GM21381 (cell line): ENCODE measurements around the gene CPSF4.
A peak's percentile ranks its signal among the peaks of the same experiment; 100 is the strongest.

Source experiments
- ATAC-seq: cut with Tn5 transposase; IDR thresholded peaks from one replicate; pipeline ENCODE4 v1.9.1; 2021; ENCODE audit warnings: mild to moderate bottlenecking, moderate library complexity; ENCODE audit not compliant: unreplicated experiment

The CPSF4 gene

DNA sequence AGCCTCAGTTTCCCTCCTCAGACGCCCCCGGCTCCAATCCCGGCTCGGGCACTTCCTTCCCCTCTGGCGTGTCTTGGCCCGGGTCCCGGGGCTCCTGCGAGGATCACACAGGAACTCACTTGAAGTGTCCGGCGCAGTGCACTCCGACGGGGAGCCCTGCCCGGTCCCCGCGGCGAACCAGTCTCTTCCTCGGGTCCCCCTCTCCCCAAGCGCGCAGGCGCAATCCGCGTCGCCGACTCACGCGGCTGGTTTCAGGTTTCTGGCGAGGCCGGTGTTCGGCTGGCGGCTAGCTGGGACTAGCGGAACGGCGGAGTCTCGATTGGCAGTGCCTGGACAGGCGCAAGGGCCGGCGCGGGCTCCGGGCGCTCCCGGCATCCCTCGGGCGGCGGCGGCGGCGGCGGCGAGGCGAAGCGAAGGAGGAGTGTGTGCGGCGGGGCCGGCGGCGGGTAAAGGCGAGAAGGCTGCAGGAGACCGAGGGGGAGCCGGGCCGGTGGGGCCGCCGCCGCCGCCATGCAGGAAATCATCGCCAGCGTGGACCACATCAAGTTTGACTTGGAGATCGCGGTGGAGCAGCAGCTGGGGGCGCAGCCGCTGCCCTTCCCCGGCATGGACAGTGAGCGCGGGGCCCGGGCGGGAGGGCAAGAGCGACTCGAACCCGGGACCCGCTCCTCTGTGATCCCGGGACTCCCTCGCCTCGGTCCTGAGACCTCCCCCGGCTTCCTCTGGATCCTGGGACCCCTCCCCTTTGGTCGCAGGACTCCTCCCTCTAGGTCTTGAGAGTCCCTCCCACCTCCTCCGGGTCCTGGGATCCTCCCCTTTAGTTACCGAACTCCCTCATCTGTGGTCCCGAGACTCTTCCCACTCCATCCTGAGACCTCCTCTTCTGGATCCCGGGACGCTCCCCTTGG, at the start of gene CPSF4, which contains the start of gene PTCD1:
TSS of gene CPSF4 (plus strand) at position 371 of the 908 bp plus-strand sequence. CDS start at position 511, 140 bp downstream.
TSS of gene PTCD1 (minus strand) at position 226 of the 908 bp plus-strand sequence. CDS start 3,556 bp downstream, outside the sequence.
- ATAC-seq: peak; percentile 92

DNA sequence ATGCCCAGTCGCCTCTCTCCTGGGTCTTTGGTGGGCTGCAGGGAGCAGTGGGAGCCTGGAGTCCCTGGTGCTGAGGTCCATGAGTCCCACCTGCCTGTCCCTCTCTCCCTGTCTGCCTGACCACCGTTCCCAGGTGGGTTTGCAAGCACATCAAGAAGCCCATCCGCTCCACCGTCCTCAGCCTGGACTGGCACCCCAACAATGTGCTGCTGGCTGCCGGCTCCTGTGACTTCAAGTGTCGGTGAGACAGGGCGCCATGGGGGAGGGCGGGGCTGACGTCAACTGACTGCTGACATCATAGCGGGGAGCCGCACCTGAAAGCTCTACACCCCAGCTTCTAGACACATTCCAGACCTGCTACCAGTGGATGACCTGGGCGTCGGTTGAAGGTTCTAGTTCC, 49.0 kb upstream of the CPSF4 start:
- no peak for ATAC-seq

DNA sequence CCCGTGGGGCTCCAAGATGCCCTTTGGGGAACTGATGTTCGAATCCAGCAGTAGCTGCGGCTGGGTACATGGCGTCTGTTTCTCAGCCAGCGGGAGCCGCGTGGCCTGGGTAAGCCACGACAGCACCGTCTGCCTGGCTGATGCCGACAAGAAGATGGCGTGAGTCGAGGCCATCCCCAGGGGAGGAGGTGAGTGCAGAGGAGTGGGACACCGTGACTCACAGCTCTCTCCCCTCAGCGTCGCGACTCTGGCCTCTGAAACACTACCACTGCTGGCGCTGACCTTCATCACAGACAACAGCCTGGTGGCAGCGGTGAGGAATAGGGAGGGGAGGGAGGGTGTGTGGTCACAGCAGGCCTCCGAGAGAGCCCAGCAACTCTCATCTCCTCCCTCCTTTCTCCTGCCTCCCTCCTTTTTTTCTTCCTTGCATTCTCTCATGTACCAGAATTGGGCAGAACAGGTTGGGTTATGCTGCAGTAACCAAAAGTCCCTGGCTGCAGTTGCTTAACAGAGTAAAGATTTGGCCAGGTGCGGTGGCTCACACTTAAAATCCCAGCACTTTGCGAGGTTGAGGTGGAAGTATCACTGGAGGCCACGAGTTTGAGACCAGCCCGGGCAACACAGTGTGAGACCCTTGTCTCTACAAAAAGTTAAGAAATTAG, 47.7 kb upstream of the CPSF4 start:
- no peak for ATAC-seq

DNA sequence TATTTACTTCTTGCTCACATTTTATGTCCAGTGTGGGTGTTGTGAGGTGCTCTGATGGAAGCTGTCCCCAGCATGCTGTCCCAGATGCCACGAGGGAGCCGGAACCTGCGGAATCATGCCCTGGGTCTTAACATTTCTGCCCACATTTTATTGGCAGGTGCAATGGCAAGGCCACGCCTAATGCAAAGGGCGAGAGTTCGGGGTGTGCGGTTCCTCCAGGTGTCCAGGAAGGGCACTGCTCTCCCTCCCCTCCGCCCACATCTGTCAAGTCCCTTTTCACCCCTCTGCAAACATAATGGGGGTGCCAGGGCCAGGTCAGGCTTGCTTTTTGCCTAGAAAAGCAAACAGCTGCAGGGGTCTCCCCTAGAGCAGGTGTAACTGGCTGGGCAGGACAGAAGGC, 46.7 kb upstream of the CPSF4 start:
- ATAC-seq: no peak

DNA sequence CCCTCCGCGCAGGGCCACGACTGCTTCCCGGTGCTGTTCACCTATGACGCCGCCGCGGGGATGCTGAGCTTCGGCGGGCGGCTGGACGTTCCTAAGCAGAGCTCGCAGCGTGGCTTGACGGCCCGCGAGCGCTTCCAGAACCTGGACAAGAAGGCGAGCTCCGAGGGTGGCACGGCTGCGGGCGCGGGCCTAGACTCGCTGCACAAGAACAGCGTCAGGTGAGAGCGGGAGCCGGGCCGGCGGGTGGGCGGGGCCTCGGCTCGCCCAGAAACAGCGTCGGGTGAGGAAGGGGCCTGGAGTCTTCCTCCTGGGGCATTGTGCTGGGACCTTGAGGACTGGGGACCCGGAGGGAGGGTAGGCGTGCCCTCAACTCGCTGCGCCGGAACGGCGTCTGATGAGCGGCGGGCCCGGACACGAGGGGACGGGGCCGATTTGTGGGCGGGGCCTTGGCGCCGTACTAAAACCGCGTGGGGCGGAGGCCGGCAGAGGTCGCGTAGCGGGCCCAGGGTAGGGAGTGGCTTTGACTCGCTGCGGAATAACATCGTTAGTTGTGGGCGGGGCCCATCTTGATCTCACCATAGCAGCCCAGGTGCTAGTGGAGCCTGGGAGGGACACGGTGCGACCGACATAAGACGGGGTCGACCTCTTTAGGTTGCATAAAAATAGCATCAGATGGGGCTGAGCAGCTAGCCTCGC, 45.9 kb upstream of the CPSF4 start:
- peak; percentile 66 for ATAC-seq

DNA sequence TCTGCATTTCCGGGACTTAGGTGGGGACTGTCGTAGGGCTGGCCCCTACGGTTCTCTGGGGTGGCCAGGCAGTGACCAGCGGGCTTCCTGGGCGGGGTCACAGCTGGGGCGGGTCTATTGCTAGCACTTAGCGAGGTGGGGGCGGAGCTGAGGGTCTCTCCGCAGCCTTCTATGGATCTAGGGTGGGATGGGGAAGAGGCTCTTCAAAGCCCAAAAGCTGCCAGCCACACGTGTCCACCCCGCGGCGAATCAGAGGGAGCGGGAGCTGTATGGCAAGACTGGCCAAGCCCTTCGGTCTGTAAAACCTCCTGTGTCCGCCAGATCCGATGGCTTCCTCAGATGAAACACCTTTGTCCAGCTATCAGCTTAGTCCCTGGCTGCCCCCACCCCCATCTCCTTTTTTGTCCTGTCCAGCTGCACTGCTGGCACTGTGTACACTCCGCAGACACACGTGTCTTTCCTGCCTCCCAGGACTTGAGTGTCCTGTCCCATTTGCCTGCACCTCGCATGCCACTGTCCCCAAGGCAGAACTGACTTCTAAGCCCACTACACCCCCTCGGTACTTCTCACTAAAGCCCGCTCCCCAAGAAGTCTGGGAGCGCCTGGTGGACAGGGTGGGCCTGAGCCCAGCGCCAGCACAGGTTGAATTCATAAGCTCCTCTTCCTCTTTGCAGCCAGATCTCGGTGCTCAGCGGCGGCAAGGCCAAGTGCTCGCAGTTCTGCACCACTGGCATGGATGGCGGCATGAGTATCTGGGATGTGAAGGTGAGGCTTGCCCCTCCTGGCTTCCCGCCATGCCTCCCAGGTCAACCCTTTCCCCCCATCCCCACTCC, 45.2 kb upstream of the CPSF4 start:
- no peak for ATAC-seq

DNA sequence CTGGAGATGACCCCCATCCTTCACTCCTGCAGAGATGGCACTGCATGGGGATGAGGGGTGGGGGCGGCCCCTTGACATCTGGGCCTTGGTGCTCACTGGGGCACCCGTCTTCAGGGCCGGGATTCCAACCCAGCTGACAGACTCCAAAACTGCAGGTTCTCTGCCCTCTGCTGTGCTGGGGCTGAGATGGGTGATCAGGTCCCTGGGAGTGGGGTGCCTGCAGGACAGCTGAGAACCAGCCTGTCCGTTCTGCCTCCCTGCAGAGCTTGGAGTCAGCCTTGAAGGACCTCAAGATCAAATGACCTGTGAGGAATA, 44.6 kb upstream of the CPSF4 start:
- no peak for ATAC-seq

DNA sequence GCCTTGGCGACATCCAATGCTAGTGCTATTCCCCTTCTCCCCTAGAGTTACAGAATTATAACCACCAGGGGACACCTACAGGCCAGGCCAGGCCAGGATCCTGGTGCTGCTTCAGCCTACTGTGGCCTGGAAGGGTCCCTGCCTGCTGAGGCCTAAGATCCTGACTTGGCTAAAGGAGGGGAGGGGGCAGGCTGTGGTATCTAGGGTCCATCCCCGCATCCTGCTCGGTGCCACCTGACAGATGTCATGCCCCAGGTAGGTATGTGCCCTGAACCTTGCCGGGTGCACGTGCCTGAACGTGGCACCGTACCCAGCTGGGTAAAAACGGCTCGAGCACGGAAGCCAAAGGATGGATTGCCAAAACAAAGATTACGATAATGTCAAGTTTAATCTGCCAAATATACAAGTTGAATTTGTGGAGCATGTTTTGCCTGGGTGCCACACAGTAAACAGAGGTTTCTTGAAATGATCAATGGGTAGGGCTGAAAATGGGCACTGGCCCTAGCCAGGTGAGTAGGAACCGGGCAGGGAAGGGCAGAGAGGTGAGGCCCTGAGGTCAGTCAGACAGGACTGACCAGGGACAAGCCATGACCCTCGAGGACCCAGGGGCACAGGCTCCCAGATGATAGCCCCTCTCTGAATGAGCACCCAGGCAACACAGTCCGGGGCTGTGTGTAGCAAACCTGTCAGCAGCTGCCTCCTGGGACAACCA, 43.0 kb upstream of the CPSF4 start:
- no peak for ATAC-seq

DNA sequence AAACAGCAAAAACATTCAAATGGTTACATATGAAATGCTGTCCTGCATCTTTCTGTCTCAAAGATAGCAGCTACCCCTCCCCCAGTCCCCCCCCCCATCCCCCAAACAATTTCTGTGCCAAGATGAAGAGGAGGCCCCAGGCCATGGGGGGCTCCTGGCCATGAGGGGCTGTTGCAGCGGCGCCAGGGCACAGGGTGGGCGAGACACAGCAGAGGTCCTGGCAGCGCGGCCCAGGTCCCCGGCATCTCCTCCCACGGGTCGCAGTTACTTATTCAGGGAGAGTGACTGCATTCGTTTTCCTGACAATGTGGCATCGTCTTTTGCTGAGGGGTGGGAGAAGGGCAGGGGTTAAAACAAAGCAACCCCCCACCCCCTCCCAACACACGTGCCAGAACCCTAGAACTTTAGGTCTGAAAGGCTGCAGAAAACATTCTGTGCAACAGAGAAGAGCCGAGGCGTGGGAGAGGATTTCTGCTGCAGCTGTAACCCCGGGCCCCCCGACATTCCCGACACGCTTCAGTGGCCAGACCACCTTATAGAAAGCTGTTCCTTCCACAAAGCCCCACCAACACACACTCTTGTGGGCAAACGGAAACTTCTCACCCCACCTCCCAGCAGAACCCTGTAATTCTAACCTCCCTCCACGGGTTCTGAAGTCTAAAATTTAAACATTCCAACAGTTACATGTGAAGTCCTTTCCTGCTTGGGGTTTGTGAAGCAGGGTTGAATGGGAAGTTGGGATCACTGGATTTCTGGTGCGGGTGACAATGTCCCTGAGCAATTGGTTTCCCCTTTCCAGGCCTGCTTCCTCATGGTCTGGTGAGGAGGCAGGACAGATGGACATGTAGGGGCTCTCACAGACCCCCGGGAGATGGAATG, 42.1 kb upstream of the CPSF4 start:
- ATAC-seq: no peak

DNA sequence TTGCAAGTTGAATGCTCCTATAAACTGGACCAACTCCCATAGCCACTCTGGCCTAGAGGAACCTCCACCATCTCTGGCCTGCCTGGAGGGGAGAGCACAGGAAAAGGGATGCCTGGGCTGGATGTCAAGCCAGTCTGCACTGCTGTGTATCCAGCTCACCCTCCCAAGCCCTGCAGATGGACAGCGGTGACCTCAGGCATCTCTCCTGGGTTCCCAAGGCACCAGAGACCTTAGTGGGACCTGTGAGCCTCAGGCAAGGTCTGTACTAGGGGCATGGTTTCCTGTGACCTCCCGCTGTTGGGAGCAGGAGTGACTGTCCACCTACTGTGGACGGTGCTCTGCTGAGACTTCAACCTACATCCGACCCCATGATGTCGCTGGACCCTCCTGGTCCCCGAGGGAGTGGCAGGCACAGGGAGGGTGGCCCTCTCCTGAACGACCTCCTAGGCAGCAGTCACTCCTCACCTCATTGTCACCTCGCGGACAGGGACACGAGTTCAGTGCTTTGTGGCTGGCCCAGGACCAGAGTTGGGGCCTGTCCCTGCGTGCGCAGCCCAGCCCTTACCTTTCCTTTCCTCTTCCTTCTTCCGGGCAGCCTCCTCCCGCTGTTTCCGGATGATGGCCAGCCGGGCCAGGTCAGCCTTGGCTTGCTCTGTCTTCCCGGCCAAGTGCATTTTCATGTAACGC, 41.3 kb upstream of the CPSF4 start:
- no peak for ATAC-seq

DNA sequence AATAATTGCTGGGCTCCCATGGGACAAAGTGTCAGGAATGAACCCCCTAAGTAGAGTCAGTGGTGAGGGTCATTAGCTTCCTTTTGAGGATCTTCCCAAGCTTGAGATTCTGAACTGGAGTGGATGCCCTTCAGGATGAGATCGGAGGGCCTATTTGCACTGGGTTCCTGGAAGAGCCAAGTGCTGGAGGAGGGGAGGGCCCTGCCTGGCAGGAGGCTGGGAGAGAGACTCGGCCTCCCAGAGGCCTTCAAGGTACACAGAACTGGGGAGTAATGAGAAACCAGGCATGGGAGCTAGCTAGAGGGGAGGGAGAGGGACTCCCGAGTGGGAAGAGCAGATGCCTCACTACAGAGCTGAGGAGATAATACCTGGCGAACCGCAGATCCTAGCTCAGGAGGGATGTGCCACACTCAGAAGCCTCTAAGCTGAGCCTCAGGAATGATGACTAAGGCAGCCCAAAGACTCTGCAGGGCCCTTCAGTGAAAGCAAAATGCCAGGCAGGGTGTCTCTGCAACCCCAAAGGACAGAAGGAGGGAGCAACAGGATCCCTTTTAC, 39.8 kb upstream of the CPSF4 start:
- ATAC-seq: no peak

DNA sequence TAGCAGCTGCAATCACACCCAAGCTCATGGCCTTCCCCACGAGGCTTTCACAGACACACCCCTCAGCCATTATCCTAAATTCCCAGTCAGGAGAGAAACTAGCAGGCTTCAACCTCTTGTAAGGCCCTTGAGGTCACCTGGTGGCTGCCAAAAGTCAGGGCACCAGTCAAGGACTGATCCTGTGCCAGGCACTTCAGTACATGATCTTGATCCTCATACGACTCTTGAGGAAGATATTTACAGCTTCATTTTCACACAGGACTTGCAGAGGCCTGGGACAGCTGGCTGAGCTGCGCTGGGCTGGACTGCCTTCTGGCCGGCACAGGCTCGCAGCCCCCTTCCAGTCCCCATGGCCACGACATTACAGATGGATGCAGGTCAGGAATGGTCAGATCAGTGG, 39.1 kb upstream of the CPSF4 start:
- no peak for ATAC-seq

DNA sequence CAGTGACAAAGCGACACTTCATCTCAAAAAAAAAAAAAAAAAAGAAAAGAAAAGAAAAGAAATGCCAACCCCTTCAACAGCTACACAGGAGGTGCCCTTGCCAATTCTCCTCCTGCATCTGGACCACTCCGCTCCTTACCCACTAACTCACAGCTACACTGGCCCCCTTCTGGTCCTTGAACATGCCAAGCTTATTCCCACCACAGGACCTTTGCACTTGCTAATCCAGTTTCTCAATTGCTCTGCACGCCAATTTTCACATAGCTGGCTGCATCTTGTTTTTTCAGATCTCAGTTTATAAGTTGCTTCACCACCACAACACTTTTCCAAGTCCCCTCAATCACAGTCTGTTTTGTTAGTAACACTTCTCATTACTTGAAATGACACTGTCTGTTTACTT, 35.9 kb upstream of the CPSF4 start:
- ATAC-seq: no peak

DNA sequence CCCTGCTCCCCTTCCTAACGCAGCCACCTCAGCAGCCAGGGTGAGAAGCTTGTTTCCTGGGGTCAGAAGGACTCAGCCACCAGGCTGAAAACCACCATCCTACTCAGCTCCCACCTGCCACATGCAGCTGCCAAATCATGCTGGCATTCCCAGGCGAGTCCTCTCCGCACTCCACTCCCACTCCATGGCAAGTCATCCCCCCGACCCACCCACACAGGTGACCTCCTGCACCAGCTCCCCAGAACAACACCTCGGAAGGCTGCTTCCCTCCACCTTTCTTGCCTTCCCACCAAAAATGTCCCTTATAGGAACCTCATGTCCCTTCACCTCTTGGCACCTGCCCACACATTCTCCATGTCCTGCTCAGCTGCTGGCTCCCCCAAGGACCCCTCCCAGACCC, 35.0 kb upstream of the CPSF4 start:
- ATAC-seq: no peak

DNA sequence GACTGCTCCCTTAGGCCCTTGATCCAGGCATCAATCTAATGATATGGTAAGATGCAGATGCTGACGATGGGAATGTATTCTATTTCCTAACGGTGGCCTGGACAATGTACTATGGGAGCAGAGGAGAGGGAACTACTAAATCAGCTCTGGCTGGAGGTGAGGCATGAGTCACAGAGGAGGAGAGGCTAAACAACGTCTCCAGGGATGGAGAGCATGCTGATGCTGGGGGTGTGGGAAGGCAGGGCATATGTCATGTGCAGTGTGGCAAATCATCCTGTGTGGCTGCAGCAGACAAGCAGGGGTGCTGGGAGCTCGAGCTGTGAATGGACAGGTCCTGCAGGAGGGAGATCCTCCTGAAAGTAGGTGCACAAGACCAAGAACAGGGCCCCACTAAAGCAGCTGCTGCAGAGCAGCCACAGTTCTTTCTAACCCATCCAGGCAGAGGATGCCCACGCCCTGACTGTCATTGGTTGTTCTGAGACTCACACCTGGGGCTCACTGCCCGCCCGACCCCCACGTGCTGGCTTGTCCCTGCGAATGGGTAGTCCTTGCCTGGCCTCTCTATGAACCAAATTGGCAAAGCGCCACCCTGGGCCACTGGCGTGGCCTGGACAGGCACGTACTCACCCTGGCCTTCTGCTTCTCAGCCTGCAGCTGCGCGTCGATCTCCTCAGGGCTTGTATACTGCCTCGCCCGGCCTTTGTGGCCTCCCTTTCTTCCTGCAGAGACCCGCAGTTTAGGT, 34.3 kb upstream of the CPSF4 start:
- ATAC-seq: no peak

DNA sequence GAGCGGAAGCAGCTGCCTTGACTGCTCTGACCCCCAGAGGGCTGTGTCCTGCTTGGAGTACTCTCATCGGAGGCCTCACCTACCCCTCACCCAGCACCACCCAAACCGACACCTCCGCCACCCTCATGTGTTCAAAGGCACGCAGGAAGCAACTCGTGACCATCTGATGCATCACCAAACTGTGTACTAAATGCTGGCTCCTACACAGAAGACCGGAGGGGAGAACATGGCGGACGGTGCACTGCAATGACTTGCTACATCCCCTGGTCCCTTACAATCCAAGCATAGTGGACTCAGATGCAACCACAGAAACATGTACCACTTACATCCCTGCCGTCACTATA, 33.8 kb upstream of the CPSF4 start:
- no peak for ATAC-seq

DNA sequence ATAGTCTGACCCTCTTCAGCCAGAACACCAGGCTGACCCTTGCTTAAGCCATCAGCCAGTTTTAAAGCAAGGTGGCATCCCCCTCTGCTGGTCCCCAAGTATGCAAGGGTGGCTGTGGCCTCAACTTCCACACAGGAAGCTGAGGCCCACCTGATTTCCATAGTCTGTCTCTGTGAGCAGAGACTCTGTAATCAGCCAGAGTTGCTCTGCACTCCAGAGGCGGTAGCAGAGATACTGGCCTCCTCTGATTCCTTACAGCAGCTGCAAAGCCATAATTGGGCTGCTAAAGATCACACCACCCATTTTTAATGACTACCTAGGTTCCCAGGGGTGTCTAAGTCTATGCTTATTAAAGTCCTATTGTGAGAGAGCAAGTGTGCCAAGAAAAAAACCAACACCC, 32.2 kb upstream of the CPSF4 start:
- ATAC-seq: no peak

DNA sequence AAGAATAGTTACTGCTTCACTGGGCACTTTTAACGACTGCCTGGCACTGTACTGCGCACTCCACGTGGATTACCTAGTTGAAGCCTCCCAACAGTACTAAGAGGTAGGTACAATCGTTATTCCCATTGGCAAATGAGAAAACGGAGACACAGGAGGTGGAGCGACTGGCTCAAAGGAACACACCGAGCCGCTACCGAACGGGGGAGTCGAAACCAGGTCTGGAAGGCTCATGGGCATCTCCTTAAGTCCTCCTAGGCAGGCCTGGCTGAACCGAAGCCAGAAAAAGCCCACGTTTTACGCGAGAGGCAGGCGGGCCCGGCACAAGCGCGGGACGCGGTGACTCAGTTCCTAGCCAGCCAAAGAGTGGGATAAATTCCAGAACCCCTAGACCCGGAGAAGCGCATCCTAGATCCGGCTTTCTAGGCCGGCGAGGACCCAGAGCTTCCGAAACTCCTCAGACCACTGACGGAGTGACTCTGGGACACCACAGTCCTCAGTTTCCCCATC, 30.8 kb upstream of the CPSF4 start:
- ATAC-seq: no peak
